ENCODE data around the gene MT1A.
A peak's percentile ranks its signal among the peaks of the same experiment; 100 is the strongest.

MT1A gene

GRCh38 chr16:56600398-56600999, 38.0 kb upstream of the MT1A start:
- Histone ChIP-seq H3K4me3 (ENCODE audit: low read length) (no peak overlapping the region), H3F3A (ENCODE audit: insufficient read depth, low read length) (no peaks in the 10 kb centered on the region), H3K27ac (ENCODE audit: low read length) (no peak overlapping the region), H3K9me3 (replicated peaks; ENCODE audit: insufficient read depth, low read length) (no peaks in the 10 kb centered on the region), H4K20me1 (ENCODE audit: insufficient read depth, low read length) (no peaks in the 10 kb centered on the region), H3K4me2 (ENCODE audit: low read depth, low read length) (no peak overlapping the region), H3K27me3 (replicated peaks; ENCODE audit: insufficient read depth, low read length) (peaks cover 22% of the 10 kb centered on the region; the same call in 1 of the 2 replicates), H3K9ac (ENCODE audit: low read length) (no peak overlapping the region), H3K79me2 (ENCODE audit: low read length) (no peaks in the 10 kb centered on the region), H3K9me2 (replicated peaks; ENCODE audit: insufficient read depth, low read length) (no peaks in the 10 kb centered on the region), H2AFZ (ENCODE audit: low read length) (no peak overlapping the region), H3K36me3 (replicated peaks; ENCODE audit: insufficient read depth, low read length) (no peaks in the 10 kb centered on the region), H3K4me1 (ENCODE audit: low read length) (no peaks in the 10 kb centered on the region)
- TF ChIP-seq EZH2phosphoT487 (IDR thresholded peaks at IDR 0.05; ENCODE audit: low read length) (no peak), CTCF (IDR thresholded peaks at IDR 0.05; ENCODE audit: low read length) (peak; percentile 77), EZH2 (optimal IDR thresholded peaks at IDR 0.05; ENCODE audit: low read depth, low read length) (no peak)
- DNase-seq: peak; percentile 66

GRCh38 chr16:56601325-56601724, 37.1 kb upstream of the MT1A start:
- no peak overlapping the region for H3K9ac ChIP-seq (ENCODE audit: low read length)
- no peaks in the 10 kb centered on the region for H3K36me3 ChIP-seq (replicated peaks; ENCODE audit: insufficient read depth, low read length)
- no peaks in the 10 kb centered on the region for H3K9me3 ChIP-seq (replicated peaks; ENCODE audit: insufficient read depth, low read length)
- no peak for DNase-seq
- no peak overlapping the region for H3K4me3 ChIP-seq (ENCODE audit: low read length)
- no peak overlapping the region for H3K4me2 ChIP-seq (ENCODE audit: low read depth, low read length)
- H3K27ac ChIP-seq (ENCODE audit: low read length): no peak overlapping the region
- H3F3A ChIP-seq (ENCODE audit: insufficient read depth, low read length): no peaks in the 10 kb centered on the region
- H4K20me1 ChIP-seq (ENCODE audit: insufficient read depth, low read length): no peaks in the 10 kb centered on the region
- H2AFZ ChIP-seq (ENCODE audit: low read length): no peak overlapping the region
- no peaks in the 10 kb centered on the region for H3K4me1 ChIP-seq (ENCODE audit: low read length)
- no peaks in the 10 kb centered on the region for H3K79me2 ChIP-seq (ENCODE audit: low read length)
- peaks cover 22% of the 10 kb centered on the region; the same call in 1 of the 2 replicates for H3K27me3 ChIP-seq (replicated peaks; ENCODE audit: insufficient read depth, low read length)
- H3K9me2 ChIP-seq (replicated peaks; ENCODE audit: insufficient read depth, low read length): no peaks in the 10 kb centered on the region
- no peak for TF ChIP-seq EZH2phosphoT487 (IDR thresholded peaks at IDR 0.05; ENCODE audit: low read length)

GRCh38 chr16:56603589-56603988, 34.9 kb upstream of the MT1A start:
- Histone ChIP-seq H3F3A (ENCODE audit: insufficient read depth, low read length) (0 out of 2 replicates have a peak, but pooled peaks cover 2% of the 10 kb centered on the region), H3K4me3 (ENCODE audit: low read length) (no peak overlapping the region), H3K36me3 (replicated peaks; ENCODE audit: insufficient read depth, low read length) (no peaks in the 10 kb centered on the region), H4K20me1 (ENCODE audit: insufficient read depth, low read length) (no peaks in the 10 kb centered on the region), H3K27ac (ENCODE audit: low read length) (no peak overlapping the region), H3K9me2 (replicated peaks; ENCODE audit: insufficient read depth, low read length) (no peaks in the 10 kb centered on the region), H3K79me2 (ENCODE audit: low read length) (no peaks in the 10 kb centered on the region), H2AFZ (ENCODE audit: low read length) (no peak overlapping the region), H3K9ac (ENCODE audit: low read length) (no peak overlapping the region), H3K27me3 (replicated peaks; ENCODE audit: insufficient read depth, low read length) (peaks cover 22% of the 10 kb centered on the region; the same call in 1 of the 2 replicates), H3K4me2 (ENCODE audit: low read depth, low read length) (no peak overlapping the region), H3K9me3 (replicated peaks; ENCODE audit: insufficient read depth, low read length) (no peaks in the 10 kb centered on the region), H3K4me1 (ENCODE audit: low read length) (no peaks in the 10 kb centered on the region)
- no peak for TF ChIP-seq EZH2 (optimal IDR thresholded peaks at IDR 0.05; ENCODE audit: low read depth, low read length)
- no peak for TF ChIP-seq CTCF (IDR thresholded peaks at IDR 0.05; ENCODE audit: low read length)
- no peak for TF ChIP-seq EZH2phosphoT487 (IDR thresholded peaks at IDR 0.05; ENCODE audit: low read length)
- DNase-seq: peak; percentile 13

GRCh38 chr16:56604966-56605365, 33.5 kb upstream of the MT1A start:
- Histone ChIP-seq H3K4me1 (ENCODE audit: low read length) (peaks cover 11% of the 10 kb centered on the region), H3K4me2 (ENCODE audit: low read depth, low read length) (no peak overlapping the region), H3K9me3 (replicated peaks; ENCODE audit: insufficient read depth, low read length) (no peaks in the 10 kb centered on the region), H3F3A (ENCODE audit: insufficient read depth, low read length) (peaks cover 14% of the 10 kb centered on the region), H3K9me2 (replicated peaks; ENCODE audit: insufficient read depth, low read length) (no peaks in the 10 kb centered on the region), H3K36me3 (replicated peaks; ENCODE audit: insufficient read depth, low read length) (no peaks in the 10 kb centered on the region), H3K4me3 (ENCODE audit: low read length) (no peak overlapping the region), H3K79me2 (ENCODE audit: low read length) (no peaks in the 10 kb centered on the region), H4K20me1 (ENCODE audit: insufficient read depth, low read length) (no peaks in the 10 kb centered on the region), H2AFZ (ENCODE audit: low read length) (no peak overlapping the region), H3K27ac (ENCODE audit: low read length) (no peak overlapping the region), H3K9ac (ENCODE audit: low read length) (no peak overlapping the region), H3K27me3 (replicated peaks; ENCODE audit: insufficient read depth, low read length) (peaks cover 22% of the 10 kb centered on the region; the same call in 1 of the 2 replicates)
- DNase-seq: no peak
- no peak for TF ChIP-seq EZH2phosphoT487 (IDR thresholded peaks at IDR 0.05; ENCODE audit: low read length)
- no peak for TF ChIP-seq CTCF (IDR thresholded peaks at IDR 0.05; ENCODE audit: low read length)
- no peak for TF ChIP-seq EZH2 (optimal IDR thresholded peaks at IDR 0.05; ENCODE audit: low read depth, low read length)

Data from MM.1S (cell line).